ENCODE data around the gene PAPSS1. TPM values are rescaled to one million over a fixed set of nuclear protein-coding genes. Genes with fewer than 3 reads are reported as not detected.

PAPSS1 gene
- total RNA-seq, 1 experiment from 2014 or later: 59.0 TPM

DNA sequence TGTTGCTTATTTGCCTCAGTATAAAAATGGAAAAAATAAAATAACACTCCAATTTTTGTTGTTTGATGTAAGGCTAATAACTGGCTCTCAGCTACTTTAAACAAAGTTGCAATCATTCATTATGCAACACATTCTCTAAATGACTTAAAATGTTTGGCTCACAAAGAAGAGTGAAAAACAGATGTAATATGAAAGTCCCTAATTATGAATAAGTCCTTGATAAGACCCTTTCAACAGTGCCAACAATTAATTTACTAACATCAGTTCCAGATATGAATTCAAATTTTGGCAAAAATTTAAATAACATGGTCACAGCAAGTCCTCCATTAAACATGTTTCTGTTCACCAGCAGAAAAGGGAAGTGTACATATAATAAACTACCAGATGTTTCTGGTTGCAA is 69.8 kb downstream of the PAPSS1 start:
- ATAC-seq: no peak
- Histone ChIP-seq H3K9me3 (ENCODE audit: control insufficient read depth in 1 of 2, insufficient read depth in 1 of 2, low read depth in 1 of 2, low read length in 2 of 2) (no peaks in the 10 kb centered on the region), H3K27me3 (ENCODE audit: insufficient read depth, low read length) (no peaks in the 10 kb centered on the region), H4K20me1 (ENCODE audit: insufficient read depth) (no peaks in the 10 kb centered on the region), H2AFZ (ENCODE audit: low read depth, low read length, poor library complexity, severe bottlenecking) (no peak overlapping the region), H3K9ac (ENCODE audit: low read length) (no peak overlapping the region), H3K27ac (ENCODE audit: low read depth, low read length) (no peak overlapping the region), H3K4me3 (replicated peaks in 1 of 2; ENCODE audit: low read depth in 1 of 2, low read length in 2 of 2) (no peak overlapping the region), H3K79me2 (ENCODE audit: insufficient read depth, low read length) (no peaks in the 10 kb centered on the region), H3K9me2 (ENCODE audit: insufficient read depth) (no peaks in the 10 kb centered on the region), H3K4me1 (ENCODE audit: control insufficient read depth in 1 of 2, insufficient read depth in 2 of 2, low read length in 2 of 2) (no peaks in the 10 kb centered on the region), H3K4me2 (ENCODE audit: low read length) (no peak overlapping the region), H3K36me3 (ENCODE audit: control insufficient read depth in 1 of 2, insufficient read depth in 2 of 2, low read length in 2 of 2) (0 out of 4 replicates have a peak, but pooled peaks cover 2 to 5% of the 10 kb centered on the region in 2 experiments)
- CTCF ChIA-PET: no interaction called here
- RAD21 ChIA-PET (ENCODE audit: low non-redundant PET in 1 of 2, low total read pairs in 2 of 2, uncharacterized antibody in 2 of 2, unreplicated experiment in 2 of 2): no interaction called here
- POLR2A ChIA-PET: no interaction called here
- TF ChIP-seq CEBPB (IDR thresholded peaks at IDR 0.05; ENCODE audit: low read depth): no peak
- TF ChIP-seq, protein P1, sequence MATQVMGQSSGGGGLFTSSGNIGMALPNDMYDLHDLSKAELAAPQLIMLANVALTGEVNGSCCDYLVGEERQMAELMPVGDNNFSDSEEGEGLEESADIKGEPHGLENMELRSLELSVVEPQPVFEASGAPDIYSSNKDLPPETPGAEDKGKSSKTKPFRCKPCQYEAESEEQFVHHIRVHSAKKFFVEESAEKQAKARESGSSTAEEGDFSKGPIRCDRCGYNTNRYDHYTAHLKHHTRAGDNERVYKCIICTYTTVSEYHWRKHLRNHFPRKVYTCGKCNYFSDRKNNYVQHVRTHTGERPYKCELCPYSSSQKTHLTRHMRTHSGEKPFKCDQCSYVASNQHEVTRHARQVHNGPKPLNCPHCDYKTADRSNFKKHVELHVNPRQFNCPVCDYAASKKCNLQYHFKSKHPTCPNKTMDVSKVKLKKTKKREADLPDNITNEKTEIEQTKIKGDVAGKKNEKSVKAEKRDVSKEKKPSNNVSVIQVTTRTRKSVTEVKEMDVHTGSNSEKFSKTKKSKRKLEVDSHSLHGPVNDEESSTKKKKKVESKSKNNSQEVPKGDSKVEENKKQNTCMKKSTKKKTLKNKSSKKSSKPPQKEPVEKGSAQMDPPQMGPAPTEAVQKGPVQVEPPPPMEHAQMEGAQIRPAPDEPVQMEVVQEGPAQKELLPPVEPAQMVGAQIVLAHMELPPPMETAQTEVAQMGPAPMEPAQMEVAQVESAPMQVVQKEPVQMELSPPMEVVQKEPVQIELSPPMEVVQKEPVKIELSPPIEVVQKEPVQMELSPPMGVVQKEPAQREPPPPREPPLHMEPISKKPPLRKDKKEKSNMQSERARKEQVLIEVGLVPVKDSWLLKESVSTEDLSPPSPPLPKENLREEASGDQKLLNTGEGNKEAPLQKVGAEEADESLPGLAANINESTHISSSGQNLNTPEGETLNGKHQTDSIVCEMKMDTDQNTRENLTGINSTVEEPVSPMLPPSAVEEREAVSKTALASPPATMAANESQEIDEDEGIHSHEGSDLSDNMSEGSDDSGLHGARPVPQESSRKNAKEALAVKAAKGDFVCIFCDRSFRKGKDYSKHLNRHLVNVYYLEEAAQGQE (IDR thresholded peaks at IDR 0.05; ENCODE audit: low read depth): no peak
- TF ChIP-seq EZH2 (IDR thresholded peaks at IDR 0.05): no peak
- BruUV-seq (replicated peaks): no TSS peak
- intact Hi-C loops (cut with micrococcal nuclease): no loop called here
- no peak for DNase-seq (ENCODE audit: low read depth, low spot score)

DNA sequence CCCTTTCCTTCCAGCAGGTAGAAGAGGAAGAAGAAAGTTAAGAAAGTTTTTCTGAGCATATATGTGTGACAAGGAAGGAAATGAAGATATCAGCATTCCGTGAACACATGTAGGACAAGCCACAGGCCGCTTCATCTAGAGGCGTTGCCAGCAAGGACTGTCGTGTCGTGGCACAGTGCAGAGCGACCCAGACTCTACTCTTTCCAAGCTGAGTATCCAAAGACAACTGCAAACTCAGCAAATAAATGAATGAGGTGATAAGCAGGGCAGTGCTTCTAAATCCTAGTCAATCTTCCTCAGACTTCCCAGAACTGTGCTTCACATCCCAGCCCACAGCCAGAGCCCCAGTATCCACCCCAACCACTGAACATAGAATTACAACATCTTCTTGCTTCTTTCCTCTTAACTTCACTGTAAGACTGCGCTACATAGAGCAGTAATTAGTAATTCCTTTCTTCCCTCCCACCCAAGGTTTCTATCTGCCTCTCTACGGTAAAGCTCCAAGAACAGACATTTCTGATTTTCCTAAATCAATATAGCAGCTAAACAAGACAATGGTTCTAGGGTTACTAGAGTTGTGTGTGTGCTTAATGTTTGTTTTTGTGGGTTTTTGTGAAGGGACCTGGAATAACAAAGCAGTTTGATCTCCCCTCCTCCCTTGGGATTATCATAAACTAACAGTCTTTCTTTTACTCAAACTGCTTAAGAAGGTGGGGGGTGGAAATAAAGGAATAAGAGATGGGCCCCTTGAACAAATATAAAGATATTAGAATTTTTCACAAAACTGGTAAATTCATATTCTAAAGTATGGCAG is 71.6 kb downstream of the PAPSS1 start:
- ChIA-PET POLR2A (no interaction called here), RAD21 (ENCODE audit: low non-redundant PET in 1 of 2, low total read pairs in 2 of 2, uncharacterized antibody in 2 of 2, unreplicated experiment in 2 of 2) (no interaction called here), CTCF (no interaction called here)
- Histone ChIP-seq H3K79me2 (ENCODE audit: insufficient read depth, low read length) (no peaks in the 10 kb centered on the region), H3K4me2 (ENCODE audit: low read length) (no peak overlapping the region), H3K9ac (ENCODE audit: low read length) (no peak overlapping the region), H2AFZ (ENCODE audit: low read depth, low read length, poor library complexity, severe bottlenecking) (no peak overlapping the region), H3K27ac (ENCODE audit: low read depth, low read length) (no peak overlapping the region), H3K9me3 (ENCODE audit: control insufficient read depth in 1 of 2, insufficient read depth in 1 of 2, low read depth in 1 of 2, low read length in 2 of 2) (no peaks in the 10 kb centered on the region), H3K36me3 (ENCODE audit: control insufficient read depth in 1 of 2, insufficient read depth in 2 of 2, low read length in 2 of 2) (peaks cover 2 to 3% of the 10 kb centered on the region in 2 experiments; a peak in 1 of 4 replicates), H3K9me2 (ENCODE audit: insufficient read depth) (no peaks in the 10 kb centered on the region), H4K20me1 (ENCODE audit: insufficient read depth) (no peaks in the 10 kb centered on the region), H3K4me1 (ENCODE audit: control insufficient read depth in 1 of 2, insufficient read depth in 2 of 2, low read length in 2 of 2) (no peaks in the 10 kb centered on the region), H3K27me3 (ENCODE audit: insufficient read depth, low read length) (no peaks in the 10 kb centered on the region), H3K4me3 (replicated peaks in 1 of 2; ENCODE audit: low read depth in 1 of 2, low read length in 2 of 2) (no peak overlapping the region)
- ATAC-seq (no peak), DNase-seq (ENCODE audit: low read depth, low spot score) (no peak)
- BruUV-seq (replicated peaks): no TSS peak
- no peak for TF ChIP-seq RAD21 (IDR thresholded peaks at IDR 0.05; ENCODE audit: low read depth)
- TF ChIP-seq, protein P2, sequence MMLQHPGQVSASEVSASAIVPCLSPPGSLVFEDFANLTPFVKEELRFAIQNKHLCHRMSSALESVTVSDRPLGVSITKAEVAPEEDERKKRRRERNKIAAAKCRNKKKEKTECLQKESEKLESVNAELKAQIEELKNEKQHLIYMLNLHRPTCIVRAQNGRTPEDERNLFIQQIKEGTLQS (IDR thresholded peaks at IDR 0.05): no peak
- TF ChIP-seq EZH2 (IDR thresholded peaks at IDR 0.05): no peak
- no peak for TF ChIP-seq CEBPB (IDR thresholded peaks at IDR 0.05; ENCODE audit: low read depth)
- no peak for TF ChIP-seq CBX3 (IDR thresholded peaks at IDR 0.05; ENCODE audit: low read depth)
- no peak for TF ChIP-seq SP1 (IDR thresholded peaks at IDR 0.05; ENCODE audit: low read depth)
- no peak for TF ChIP-seq ZBTB33 (IDR thresholded peaks at IDR 0.05; ENCODE audit: extremely low read depth, insufficient replicate concordance, low read length)
- no peak for TF ChIP-seq POLR2AphosphoS5 (IDR thresholded peaks at IDR 0.05; ENCODE audit: low read depth, low read length)
- no peak for TF ChIP-seq FOSL1 (IDR thresholded peaks at IDR 0.05; ENCODE audit: low read depth)
- TF ChIP-seq POLR2A (IDR thresholded peaks at IDR 0.05; ENCODE audit: borderline replicate concordance, extremely low read depth, insufficient read depth, insufficient read length): no peak
- intact Hi-C loops (cut with micrococcal nuclease): no loop called here

Data from HCT116 (cell line).